Fibroblast of lung (primary cell): Measurements from ENCODE around the gene MYH15. TPM values are rescaled to one million over a fixed set of nuclear protein-coding genes. Genes with fewer than 3 reads are reported as not detected.
A peak's percentile ranks its signal among the peaks of the same experiment; 100 is the strongest.

ENCODE experiments used
- DNase-seq, 2 donors: peaks; one replicate each; pipeline versions ENCODE4 v3.0.0 to v3.0.0-alpha.2; 2010; ENCODE audit warnings: low read depth in 2 of 2
- H2AFZ ChIP-seq: 2 replicates; pipeline ENCODE4 v1.5.1; 2012; ENCODE audit warnings: low read length, control low read depth, inconsistent platforms
- H3K27ac ChIP-seq: 2 replicates; pipeline ENCODE4 v1.5.1; 2011; ENCODE audit warnings: low read length, control low read depth; ENCODE audit not compliant: insufficient read depth
- H3K27me3 ChIP-seq: 2 replicates; pipeline ENCODE4 v1.5.1; 2011; ENCODE audit warnings: mild to moderate bottlenecking, low read length; ENCODE audit not compliant: control insufficient read depth, insufficient read depth
- H3K36me3 ChIP-seq: 2 replicates; pipeline ENCODE4 v1.5.1; 2011; ENCODE audit warnings: low read length; ENCODE audit not compliant: control insufficient read depth, insufficient read depth
- H3K4me1 ChIP-seq: 2 replicates; pipeline ENCODE4 v1.5.1; 2011; ENCODE audit warnings: low read length; ENCODE audit not compliant: control insufficient read depth, insufficient read depth; ENCODE audit errors: extremely low read depth
- H3K4me2 ChIP-seq: 2 replicates; pipeline ENCODE4 v1.5.1; 2011; ENCODE audit warnings: low read length, control low read depth; ENCODE audit not compliant: insufficient read depth; ENCODE audit errors: extremely low read depth
- H3K4me3 ChIP-seq, 4 experiments: fragments of 200-600 bp in 1 of 4; sonication (generic) in 1 of 4; replicated peaks in 1 of 4; 2 replicates each; pipeline ENCODE4 v1.5.1; 2011 to 2016; ENCODE audit warnings: low read length in 4 of 4, low read depth in 3 of 4, mild to moderate bottlenecking in 3 of 4, control low read depth in 2 of 4, inconsistent platforms in 1 of 4, mixed read lengths in 1 of 4; ENCODE audit not compliant: insufficient read depth in 1 of 4; ENCODE audit errors: control extremely low read depth in 1 of 4
- H3K79me2 ChIP-seq: 2 replicates; pipeline ENCODE4 v1.5.1; 2012; ENCODE audit warnings: mild to moderate bottlenecking, low read length, inconsistent platforms; ENCODE audit not compliant: control insufficient read depth, insufficient read depth
- H3K9ac ChIP-seq: 2 replicates; pipeline ENCODE4 v1.5.1; 2011; ENCODE audit warnings: mild to moderate bottlenecking, low read length, control low read depth; ENCODE audit not compliant: insufficient read depth
- H3K9me3 ChIP-seq: 2 replicates; pipeline ENCODE4 v1.5.1; 2012; ENCODE audit warnings: low read depth, low read length; ENCODE audit not compliant: control insufficient read depth, insufficient read depth
- H4K20me1 ChIP-seq: 2 replicates; pipeline ENCODE4 v1.5.1; 2011; ENCODE audit warnings: low read length; ENCODE audit not compliant: control insufficient read depth, insufficient read depth; ENCODE audit errors: extremely low read depth
- EZH2 ChIP-seq: IDR thresholded peaks from 2 replicates; pipeline ENCODE4 v1.5.1; 2012; ENCODE audit warnings: low read length, control low read depth, mild to moderate bottlenecking; ENCODE audit errors: missing control alignments
- polyA plus RNA-seq, 2 donors: library from polyadenylated mRNA; depleted of rRNA in 1 of 2; stranded (reverse) in 1 of 2; unstranded in 1 of 2; fragments of >200 nt; gene quantifications; 2 replicates each; pipeline ENCODE4 v1.2.1, GENCODE V29; 2011 to 2012; ENCODE audit warnings: missing spikeins in 1 of 2
- total RNA-seq: library from RNA; depleted of rRNA; stranded (reverse); fragments of >200 nt; gene quantifications from 2 replicates; pipeline ENCODE4 v1.2.1, GENCODE V29; 2014
- TF ChIP-seq, protein P1 (sequence below), 2 donors: IDR thresholded peaks in 1 of 2; conservative IDR thresholded peaks in 1 of 2; 1 replicate in 1 of 2; 2 replicates in 1 of 2; pipeline ENCODE4 v1.5.1; 2011 to 2012; ENCODE audit warnings: low read length in 2 of 2, control low read depth in 1 of 2, inconsistent platforms in 1 of 2, low read depth in 1 of 2, mild to moderate bottlenecking in 1 of 2

Gene MYH15
- total and polyA plus RNA-seq, 2 donors (not counting 1 experiment from before 2014, with no cell fraction given) = 0.05 to 0.17 TPM

DNA sequence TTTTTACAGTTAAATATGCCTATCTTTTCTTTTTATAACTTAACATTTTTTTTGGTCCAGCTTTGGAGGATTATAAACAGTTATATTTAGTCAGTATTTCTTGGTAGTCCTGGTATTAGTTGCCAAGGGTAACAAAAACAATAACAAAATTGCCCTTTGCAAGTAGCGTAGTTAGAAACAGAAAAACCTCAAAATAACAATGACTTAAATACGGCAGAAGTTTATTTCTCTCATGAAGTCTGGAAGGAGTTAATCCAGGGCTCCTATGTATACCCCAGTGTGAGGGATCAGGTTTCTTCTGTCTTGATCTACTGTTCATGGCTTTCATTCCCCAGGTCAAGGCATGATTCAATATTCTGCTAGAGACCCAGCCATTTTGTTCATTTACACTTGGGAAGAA lies 14.1 kb upstream of the MYH15 start:
- H3K4me3 ChIP-seq = no peak overlapping the region
- no peak overlapping the region for H3K27ac ChIP-seq
- TF ChIP-seq, protein P1, sequence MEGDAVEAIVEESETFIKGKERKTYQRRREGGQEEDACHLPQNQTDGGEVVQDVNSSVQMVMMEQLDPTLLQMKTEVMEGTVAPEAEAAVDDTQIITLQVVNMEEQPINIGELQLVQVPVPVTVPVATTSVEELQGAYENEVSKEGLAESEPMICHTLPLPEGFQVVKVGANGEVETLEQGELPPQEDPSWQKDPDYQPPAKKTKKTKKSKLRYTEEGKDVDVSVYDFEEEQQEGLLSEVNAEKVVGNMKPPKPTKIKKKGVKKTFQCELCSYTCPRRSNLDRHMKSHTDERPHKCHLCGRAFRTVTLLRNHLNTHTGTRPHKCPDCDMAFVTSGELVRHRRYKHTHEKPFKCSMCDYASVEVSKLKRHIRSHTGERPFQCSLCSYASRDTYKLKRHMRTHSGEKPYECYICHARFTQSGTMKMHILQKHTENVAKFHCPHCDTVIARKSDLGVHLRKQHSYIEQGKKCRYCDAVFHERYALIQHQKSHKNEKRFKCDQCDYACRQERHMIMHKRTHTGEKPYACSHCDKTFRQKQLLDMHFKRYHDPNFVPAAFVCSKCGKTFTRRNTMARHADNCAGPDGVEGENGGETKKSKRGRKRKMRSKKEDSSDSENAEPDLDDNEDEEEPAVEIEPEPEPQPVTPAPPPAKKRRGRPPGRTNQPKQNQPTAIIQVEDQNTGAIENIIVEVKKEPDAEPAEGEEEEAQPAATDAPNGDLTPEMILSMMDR (conservative IDR thresholded peaks at IDR 0.05 in 1 of 2, IDR thresholded peaks at IDR 0.05 in 1 of 2; ENCODE audit: low read depth in 1 of 2, low read length in 2 of 2) = no peak
- TF ChIP-seq EZH2 = no peak
- H4K20me1 ChIP-seq = no peaks in the 10 kb centered on the region
- no peaks in the 10 kb centered on the region for H3K36me3 ChIP-seq
- no peaks in the 10 kb centered on the region for H3K79me2 ChIP-seq
- DNase-seq = peak in 1 of 2 donors; percentile 44
- no peak overlapping the region for H3K9ac ChIP-seq
- H3K9me3 ChIP-seq = no peaks in the 10 kb centered on the region
- H3K4me1 ChIP-seq = no peaks in the 10 kb centered on the region
- no peak overlapping the region for H2AFZ ChIP-seq
- no peak overlapping the region for H3K4me2 ChIP-seq
- no peaks in the 10 kb centered on the region for H3K27me3 ChIP-seq

DNA sequence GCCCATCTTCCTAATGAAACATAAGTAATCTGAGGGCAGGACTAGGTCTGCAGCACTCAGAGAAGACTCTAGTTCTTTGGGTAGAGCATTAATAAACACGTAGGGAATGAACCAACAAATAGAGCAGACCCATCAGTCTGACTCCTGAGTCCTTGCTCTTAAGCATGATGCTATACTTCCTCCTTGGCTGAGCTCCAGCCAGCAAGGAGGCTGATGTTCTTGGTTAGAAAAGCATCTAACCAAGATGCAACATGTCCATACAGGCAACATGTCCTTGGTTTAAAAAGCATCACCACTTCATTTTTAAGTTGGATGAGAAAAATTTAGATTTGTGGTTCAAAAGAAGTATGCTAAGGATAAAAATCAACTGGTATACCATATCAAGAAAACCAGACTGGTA lies 8.5 kb upstream of the MYH15 start:
- peak in 1 of 2 donors; percentile 6 for DNase-seq
- H3K4me3 ChIP-seq = no peak overlapping the region
- H3K27ac ChIP-seq = no peak overlapping the region
- H3K27me3 ChIP-seq = no peaks in the 10 kb centered on the region
- no peaks in the 10 kb centered on the region for H3K79me2 ChIP-seq
- H3K4me1 ChIP-seq = no peaks in the 10 kb centered on the region
- no peaks in the 10 kb centered on the region for H3K36me3 ChIP-seq
- no peaks in the 10 kb centered on the region for H4K20me1 ChIP-seq
- TF ChIP-seq, protein P1 (conservative IDR thresholded peaks at IDR 0.05 in 1 of 2, IDR thresholded peaks at IDR 0.05 in 1 of 2; ENCODE audit: low read depth in 1 of 2, low read length in 2 of 2) = no peak
- TF ChIP-seq EZH2 = no peak
- no peak overlapping the region for H3K9ac ChIP-seq
- no peak overlapping the region for H3K4me2 ChIP-seq
- no peak overlapping the region for H2AFZ ChIP-seq
- H3K9me3 ChIP-seq = no peaks in the 10 kb centered on the region

DNA sequence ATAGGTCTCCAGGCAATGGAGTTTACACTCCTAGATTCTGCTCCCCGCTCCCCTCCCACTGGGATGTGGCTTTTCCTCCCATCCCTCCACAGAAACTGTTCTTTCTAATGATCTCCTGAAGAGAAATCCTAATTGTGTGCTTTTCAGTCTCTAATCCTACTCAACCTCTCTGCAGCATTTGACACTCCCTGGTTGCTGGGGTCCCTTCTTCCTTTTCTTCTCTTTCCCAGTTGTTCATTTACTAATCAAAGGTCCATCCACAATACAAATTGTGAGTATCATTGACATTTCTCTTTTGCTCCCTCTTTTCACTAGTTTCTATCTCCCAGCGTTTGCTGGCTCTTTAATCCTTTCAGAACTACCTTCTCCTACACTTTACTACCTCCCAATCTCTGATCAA lies 6.5 kb upstream of the MYH15 start:
- TF ChIP-seq, protein P1 (conservative IDR thresholded peaks at IDR 0.05 in 1 of 2, IDR thresholded peaks at IDR 0.05 in 1 of 2; ENCODE audit: low read depth in 1 of 2, low read length in 2 of 2) = no peak
- no peak for TF ChIP-seq EZH2
- Histone ChIP-seq H3K9ac (no peak overlapping the region), H2AFZ (no peak overlapping the region), H3K4me1 (no peaks in the 10 kb centered on the region), H3K27ac (no peak overlapping the region), H3K4me3 (no peak overlapping the region), H3K36me3 (no peaks in the 10 kb centered on the region), H3K4me2 (no peak overlapping the region), H3K79me2 (no peaks in the 10 kb centered on the region), H3K27me3 (no peaks in the 10 kb centered on the region), H4K20me1 (no peaks in the 10 kb centered on the region), H3K9me3 (no peaks in the 10 kb centered on the region)
- DNase-seq = no peak
